22Rv1 (cell line): ENCODE data around the gene KRT81.

Source experiments
- H3K27ac ChIP-seq: fragments of 450-650 bp; 2 replicates; pipeline ENCODE4 v1.5.1; 2017
- CTCF ChIP-seq: fragments of 450-650 bp; IDR thresholded peaks from 2 replicates; pipeline ENCODE4 v1.5.1; 2017; ENCODE audit warnings: mild to moderate bottlenecking
- ZFX ChIP-seq: fragments of 450-650 bp; IDR thresholded peaks from 2 replicates; pipeline ENCODE4 v1.6.1; 2017; ENCODE audit warnings: antibody characterized with exemption, borderline replicate concordance

The KRT81 gene

GRCh38 chr12:52279422-52280318 lies 11.7 kb downstream of the KRT81 start:
- TF ChIP-seq CTCF (0 out of 2 replicates have a peak, but pooled peaks have one; percentile 36), ZFX (no peak)
- H3K27ac ChIP-seq: peak overlapping the region; percentile 46

GRCh38 chr12:52278575-52279421 lies 12.5 kb downstream of the KRT81 start:
- H3K27ac ChIP-seq: no peak overlapping the region

GRCh38 chr12:52277486-52278245 lies 13.7 kb downstream of the KRT81 start:
- H3K27ac ChIP-seq: no peak overlapping the region
- TF ChIP-seq ZFX (no peak), CTCF (no peak)

More at GRCh38 chr12:52278575-52279421, 12.5 kb downstream of the KRT81 start:
- TF ChIP-seq ZFX (no peak), CTCF (peak; percentile 100)

GRCh38 chr12:52275686-52276085 lies 15.6 kb downstream of the KRT81 start:
- TF ChIP-seq CTCF: no peak
- no peak for TF ChIP-seq ZFX
- H3K27ac ChIP-seq: no peak overlapping the region

GRCh38 chr12:52274521-52275120 lies 16.7 kb downstream of the KRT81 start, which contains the start of gene KRT86:
KRT86 (plus strand) TSS chr12:52274645; CDS start chr12:52301917, 27,272 bp downstream.
- H3K27ac ChIP-seq: no peak within 1 kb of the TSS
- no peak for TF ChIP-seq CTCF
- no peak for TF ChIP-seq ZFX

- TF ChIP-seq ZFX (no peak), CTCF (no peak)
- H3K27ac ChIP-seq: no peak overlapping the region
Observed at GRCh38 chr12:52271158-52271557, 20.2 kb downstream of the KRT81 start.
